Stimulated activated effector memory CD8-positive, alpha-beta T cell treated with anti-CD3 and anti-CD28 coated beads, Interleukin-12 subunit alpha, Interleukin-12 subunit beta, amount 100 ng/mL, for 72 hours (primary cell): ENCODE measurements around the gene SYT6.

Experiments
- ATAC-seq: fragments of 150-1000 bp; cut with Tn5 transposase; 2 replicates; pipeline ENCODE4 v1.10.0; 2021
- DNase-seq, 2 donors: peaks; one replicate each; pipeline ENCODE4 v3.0.0; 2021 to 2022; ENCODE audit warnings: low spot score in 2 of 2
- H3K27ac Mint-ChIP-seq: one replicate; pipeline ENCODE4 v1.8.0; 2022; ENCODE audit warnings: mild to moderate bottlenecking, mixed read lengths
- H3K36me3 Mint-ChIP-seq: one replicate; pipeline ENCODE4 v1.8.0; 2022; ENCODE audit warnings: mild to moderate bottlenecking, mixed read lengths
- H3K4me1 Mint-ChIP-seq: one replicate; pipeline ENCODE4 v1.8.0; 2022; ENCODE audit warnings: mixed read lengths
- H3K4me3 Mint-ChIP-seq: one replicate; pipeline ENCODE4 v1.8.0; 2022; ENCODE audit warnings: mild to moderate bottlenecking, mixed read lengths
- H3K9me3 Mint-ChIP-seq: one replicate; pipeline ENCODE4 v1.8.0; 2022; ENCODE audit warnings: mixed read lengths

SYT6 gene

GRCh38 chr1:114113411-114114184 is 40.1 kb downstream of the SYT6 start:
- H3K4me3 Mint-ChIP-seq: no peak overlapping the region
- H3K27ac Mint-ChIP-seq: peak overlapping the region; percentile 66
- DNase-seq: no peak
- peaks cover 13% of the 10 kb centered on the region for H3K4me1 Mint-ChIP-seq
- no peak for ATAC-seq
- no peaks in the 10 kb centered on the region for H3K9me3 Mint-ChIP-seq
- no peaks in the 10 kb centered on the region for H3K36me3 Mint-ChIP-seq

GRCh38 chr1:114112775-114113174 is 40.9 kb downstream of the SYT6 start:
- Mint-ChIP-seq H3K4me1 (peaks cover 13% of the 10 kb centered on the region), H3K27ac (peak overlapping the region; percentile 66), H3K36me3 (no peaks in the 10 kb centered on the region), H3K4me3 (no peak overlapping the region), H3K9me3 (no peaks in the 10 kb centered on the region)
- no peak for DNase-seq
- no peak for ATAC-seq

DNA sequence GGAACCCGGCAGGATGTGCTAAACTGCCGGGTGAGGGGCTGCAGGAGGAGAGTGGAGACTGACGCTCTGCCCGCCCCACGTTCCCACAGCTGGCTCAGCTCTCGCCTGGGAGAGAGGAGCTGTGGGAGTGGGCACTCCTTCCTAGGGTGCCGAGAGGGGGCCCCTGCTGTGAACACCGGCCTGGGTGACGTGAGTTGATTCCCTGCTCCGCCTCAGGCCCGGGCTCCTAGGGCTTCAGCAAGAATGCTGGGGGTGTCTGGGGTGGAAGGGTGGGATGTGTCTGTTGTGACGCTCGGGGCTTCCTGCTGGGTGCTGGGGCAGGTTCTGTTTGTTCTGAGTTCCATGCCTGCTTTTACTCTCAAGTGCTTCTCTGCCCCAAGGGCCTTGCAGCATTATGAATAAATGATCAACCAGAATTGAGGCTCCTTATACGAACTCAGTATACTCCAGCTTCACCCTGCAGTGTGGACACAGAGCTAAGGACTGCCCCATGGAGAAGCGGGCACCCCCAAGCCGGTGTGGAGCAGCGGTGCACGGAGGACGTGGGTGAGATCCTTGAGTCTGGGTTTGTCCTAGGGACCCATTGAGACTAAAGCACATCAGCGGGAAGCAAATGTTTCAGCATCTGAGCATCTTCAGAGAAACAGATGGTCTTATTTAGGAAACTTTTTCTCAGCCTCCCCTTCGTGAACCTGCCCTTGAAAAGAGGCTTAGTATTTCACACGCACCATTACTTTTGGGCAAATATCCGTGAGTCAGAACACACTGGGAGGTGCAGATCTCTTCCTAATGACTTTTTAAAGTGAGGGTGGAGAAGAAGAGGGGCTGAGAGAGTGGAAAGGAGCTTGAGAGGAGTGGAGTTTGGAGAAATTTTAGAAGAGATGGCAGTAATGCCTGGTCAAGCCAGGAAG is 41.7 kb downstream of the SYT6 start:
- no peaks in the 10 kb centered on the region for H3K36me3 Mint-ChIP-seq
- ATAC-seq (no peak), DNase-seq (no peak)
- peaks cover 13% of the 10 kb centered on the region for H3K4me1 Mint-ChIP-seq
- H3K27ac Mint-ChIP-seq: no peak overlapping the region
- no peaks in the 10 kb centered on the region for H3K9me3 Mint-ChIP-seq
- H3K4me3 Mint-ChIP-seq: no peak overlapping the region

- Mint-ChIP-seq H3K9me3 (no peaks in the 10 kb centered on the region), H3K4me1 (peaks cover 13% of the 10 kb centered on the region), H3K4me3 (no peak overlapping the region), H3K36me3 (no peaks in the 10 kb centered on the region), H3K27ac (no peak overlapping the region)
- DNase-seq: no peak
- ATAC-seq: no peak
Measured at GRCh38 chr1:114109981-114110380, 43.7 kb downstream of the SYT6 start.

DNA sequence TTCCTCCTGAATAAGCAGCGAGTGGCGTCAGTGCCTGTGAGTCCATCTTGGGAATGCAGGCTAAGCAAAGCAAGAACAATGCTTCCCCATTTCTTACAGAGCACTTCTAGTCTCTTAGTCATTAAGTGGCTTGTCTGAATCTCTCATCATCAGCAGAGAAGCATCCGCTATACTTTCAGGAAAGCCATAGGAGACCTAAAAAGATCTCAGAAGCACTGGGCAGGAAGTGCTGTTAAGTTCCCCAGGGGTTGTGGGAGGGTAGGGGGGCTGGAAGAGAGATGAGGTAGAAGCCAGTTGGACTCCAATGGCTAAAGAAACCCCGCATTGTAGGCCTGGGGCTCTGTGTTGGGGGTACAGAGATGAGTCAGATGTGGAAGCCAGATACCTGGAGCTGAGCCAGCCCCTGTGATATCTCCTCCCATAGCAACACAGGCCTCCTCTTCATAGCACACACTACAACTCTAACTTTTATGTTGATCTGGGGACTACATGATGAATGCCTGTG is 44.9 kb downstream of the SYT6 start:
- H3K27ac Mint-ChIP-seq: no peak overlapping the region
- ATAC-seq (peak; percentile 53), DNase-seq (no peak)
- H3K9me3 Mint-ChIP-seq: no peaks in the 10 kb centered on the region
- H3K4me3 Mint-ChIP-seq: no peak overlapping the region
- peaks cover 15% of the 10 kb centered on the region for H3K4me1 Mint-ChIP-seq
- H3K36me3 Mint-ChIP-seq: no peaks in the 10 kb centered on the region

DNA sequence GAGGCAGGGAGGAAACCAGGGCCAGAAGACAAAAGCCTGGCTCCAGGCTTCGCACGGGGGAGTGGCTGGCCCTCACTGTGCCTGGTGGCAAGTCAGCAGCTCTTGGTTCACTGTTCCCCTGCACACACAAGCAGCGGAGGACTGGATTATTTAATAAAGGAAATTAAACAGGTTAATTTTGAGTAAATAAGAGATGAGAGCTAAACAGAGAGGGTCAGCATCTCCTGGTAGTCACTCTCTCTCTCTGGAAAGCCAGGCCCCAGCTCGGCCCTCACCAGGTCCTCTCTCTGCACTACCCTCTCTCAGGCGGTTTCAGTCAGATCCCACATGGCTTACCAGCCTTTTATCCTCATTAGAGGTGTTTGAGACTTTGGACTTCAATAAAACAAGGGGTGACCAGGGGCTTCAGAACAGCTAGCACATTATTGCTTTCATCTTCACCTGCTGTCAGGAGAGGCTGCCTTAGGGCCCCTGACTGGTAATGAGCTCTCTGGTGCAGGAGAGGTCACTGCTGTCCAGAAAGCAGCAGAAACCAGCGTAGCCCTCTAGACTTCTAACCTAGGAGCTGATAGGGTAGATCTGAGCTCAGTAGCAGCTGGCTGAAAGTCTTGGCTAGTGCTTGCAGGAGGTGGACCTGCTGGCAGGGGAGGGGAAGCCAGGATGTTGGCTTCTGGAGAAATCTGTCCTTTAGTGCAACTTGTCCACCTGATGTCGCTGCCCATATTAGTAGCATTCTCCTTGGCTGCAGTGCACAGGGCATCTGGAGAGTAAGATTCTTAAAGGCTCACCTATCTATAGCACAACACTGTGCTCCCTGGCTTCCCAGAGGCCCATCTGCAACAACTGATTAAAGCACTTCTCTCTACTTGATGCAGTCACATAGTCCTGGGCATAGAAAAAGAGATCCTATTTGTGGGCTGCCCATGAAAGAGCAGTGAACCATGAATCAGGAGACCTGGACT is 45.9 kb downstream of the SYT6 start:
- peaks cover 9% of the 10 kb centered on the region for H3K4me1 Mint-ChIP-seq
- no peaks in the 10 kb centered on the region for H3K36me3 Mint-ChIP-seq
- ATAC-seq: no peak
- H3K27ac Mint-ChIP-seq: no peak overlapping the region
- no peak for DNase-seq
- no peak overlapping the region for H3K4me3 Mint-ChIP-seq
- no peaks in the 10 kb centered on the region for H3K9me3 Mint-ChIP-seq

GRCh38 chr1:114105421-114105979 is 48.2 kb downstream of the SYT6 start:
- peaks cover 9% of the 10 kb centered on the region for H3K4me1 Mint-ChIP-seq
- H3K36me3 Mint-ChIP-seq: no peaks in the 10 kb centered on the region
- no peak overlapping the region for H3K27ac Mint-ChIP-seq
- no peak overlapping the region for H3K4me3 Mint-ChIP-seq
- no peak for ATAC-seq
- no peak for DNase-seq
- H3K9me3 Mint-ChIP-seq: no peaks in the 10 kb centered on the region

DNA sequence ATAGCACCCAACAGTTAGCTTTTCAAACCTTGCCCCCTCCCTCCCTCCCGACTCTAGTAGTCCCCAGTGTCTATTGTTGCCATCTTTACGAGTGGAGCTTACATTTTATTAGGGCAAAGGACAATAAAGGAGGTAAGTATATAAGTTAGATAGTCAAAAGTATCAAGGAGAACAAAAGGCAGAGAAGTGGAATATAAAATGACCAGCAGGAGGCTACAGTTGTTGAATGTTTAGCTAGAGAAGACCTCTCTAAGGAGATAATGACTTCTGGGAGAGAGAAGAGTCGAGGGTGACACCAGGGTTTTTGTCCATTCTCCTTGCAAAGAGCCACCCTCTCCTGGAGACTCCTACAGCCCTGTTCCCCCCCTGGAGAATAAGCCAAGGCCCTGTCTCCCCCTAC is 48.7 kb downstream of the SYT6 start:
- H3K27ac Mint-ChIP-seq: no peak overlapping the region

DNA sequence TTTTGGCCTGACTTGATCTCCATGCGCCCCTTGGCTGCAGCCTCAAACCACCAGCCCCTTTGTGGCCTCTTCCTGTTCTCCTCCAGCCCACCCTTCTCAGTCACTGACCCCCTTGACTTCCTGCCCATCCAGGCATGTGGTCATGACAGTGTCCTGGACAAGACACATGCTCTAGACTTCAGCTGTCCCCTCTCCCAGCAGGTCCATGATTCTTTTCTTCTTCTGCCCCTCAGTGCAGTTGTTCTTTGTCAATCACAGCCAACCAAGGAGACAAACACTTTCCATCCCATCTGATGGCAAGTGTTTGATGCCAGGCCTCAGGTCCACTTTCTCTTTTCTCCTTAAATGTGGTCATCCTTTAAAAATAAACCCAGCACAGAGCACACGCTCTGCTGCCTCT is 49.7 kb downstream of the SYT6 start:
- no peak for ATAC-seq
- Mint-ChIP-seq H3K27ac (no peak overlapping the region), H3K9me3 (no peaks in the 10 kb centered on the region), H3K4me1 (peaks cover 9% of the 10 kb centered on the region), H3K36me3 (no peaks in the 10 kb centered on the region), H3K4me3 (no peak overlapping the region)
- DNase-seq: no peak

More for the DNA sequence above, 48.7 kb downstream of the SYT6 start:
- Mint-ChIP-seq H3K4me1 (peaks cover 9% of the 10 kb centered on the region), H3K9me3 (no peaks in the 10 kb centered on the region), H3K36me3 (no peaks in the 10 kb centered on the region), H3K4me3 (no peak overlapping the region)
- ATAC-seq (no peak), DNase-seq (no peak)

GRCh38 chr1:114102136-114102535 is 51.5 kb downstream of the SYT6 start:
- no peak overlapping the region for H3K27ac Mint-ChIP-seq
- no peak overlapping the region for H3K4me3 Mint-ChIP-seq
- no peaks in the 10 kb centered on the region for H3K9me3 Mint-ChIP-seq
- no peak for DNase-seq
- no peak for ATAC-seq
- no peaks in the 10 kb centered on the region for H3K36me3 Mint-ChIP-seq
- H3K4me1 Mint-ChIP-seq: peaks cover 9% of the 10 kb centered on the region

GRCh38 chr1:114100148-114100547 is 53.5 kb downstream of the SYT6 start:
- Mint-ChIP-seq H3K27ac (no peak overlapping the region), H3K9me3 (no peaks in the 10 kb centered on the region), H3K4me3 (no peak overlapping the region), H3K4me1 (peaks cover 9% of the 10 kb centered on the region), H3K36me3 (no peaks in the 10 kb centered on the region)
- no peak for DNase-seq
- no peak for ATAC-seq

GRCh38 chr1:114099268-114099667 is 54.4 kb downstream of the SYT6 start:
- Mint-ChIP-seq H3K27ac (no peak overlapping the region), H3K4me3 (no peak overlapping the region), H3K36me3 (no peaks in the 10 kb centered on the region), H3K9me3 (no peaks in the 10 kb centered on the region), H3K4me1 (peaks cover 7% of the 10 kb centered on the region)
- ATAC-seq: no peak
- no peak for DNase-seq

DNA sequence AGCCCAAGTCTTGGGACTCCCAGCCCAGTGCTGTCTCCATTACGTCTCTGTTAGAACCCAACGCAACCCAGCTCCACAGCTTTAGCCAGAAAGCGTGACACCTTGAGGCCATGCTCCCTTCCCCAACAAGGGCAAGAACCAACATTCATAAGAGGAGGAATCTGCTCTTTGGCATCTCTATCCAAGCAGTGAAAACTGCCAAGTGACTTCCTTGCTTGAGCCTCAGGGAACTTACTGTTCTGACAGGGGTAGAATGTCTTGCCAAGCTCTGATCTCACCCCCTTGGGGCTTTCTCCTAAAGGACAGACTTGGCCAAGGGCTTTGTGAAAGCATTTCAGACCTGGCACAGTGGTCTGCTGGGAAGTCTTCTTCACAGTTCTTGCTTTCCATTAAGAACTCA is 56.6 kb downstream of the SYT6 start:
- no peak overlapping the region for H3K27ac Mint-ChIP-seq
- no peak overlapping the region for H3K4me3 Mint-ChIP-seq
- ATAC-seq: no peak
- no peaks in the 10 kb centered on the region for H3K9me3 Mint-ChIP-seq
- no peak for DNase-seq
- H3K36me3 Mint-ChIP-seq: no peaks in the 10 kb centered on the region
- no peaks in the 10 kb centered on the region for H3K4me1 Mint-ChIP-seq

- Mint-ChIP-seq H3K36me3 (no peaks in the 10 kb centered on the region), H3K9me3 (no peaks in the 10 kb centered on the region), H3K4me1 (no peaks in the 10 kb centered on the region), H3K4me3 (no peak overlapping the region), H3K27ac (no peak overlapping the region)
- ATAC-seq (no peak), DNase-seq (no peak)
Measured at GRCh38 chr1:114094675-114095074, 59.0 kb downstream of the SYT6 start.

DNA sequence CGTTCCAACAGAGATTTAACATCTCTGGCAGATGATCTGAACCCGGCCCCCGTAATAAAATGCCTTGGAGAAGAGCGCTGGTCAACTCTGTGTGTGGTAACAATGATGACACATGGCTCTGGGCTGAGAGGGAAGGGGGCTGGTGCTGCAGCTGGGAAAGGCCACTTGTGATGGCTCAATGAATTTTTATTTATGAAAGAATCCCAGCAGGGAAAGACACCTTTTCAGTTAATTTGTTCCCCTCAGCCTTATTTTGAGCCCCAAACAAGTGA is 59.4 kb downstream of the SYT6 start:
- DNase-seq (no peak), ATAC-seq (no peak)
- H3K4me1 Mint-ChIP-seq: peaks cover 2% of the 10 kb centered on the region
- H3K27ac Mint-ChIP-seq: no peak overlapping the region
- no peaks in the 10 kb centered on the region for H3K36me3 Mint-ChIP-seq
- no peak overlapping the region for H3K4me3 Mint-ChIP-seq
- H3K9me3 Mint-ChIP-seq: no peaks in the 10 kb centered on the region
